Kidney tubule cell (primary cell): ENCODE results near the gene PLVAP.

Source experiments
- DNase-seq: peaks from one replicate; pipeline ENCODE4 v3.0.0-alpha.2; 2018; ENCODE audit warnings: low spot score

Gene PLVAP

GRCh38 chr19:17333611-17334413 lies 43.3 kb downstream of the PLVAP start:
- DNase-seq, result peak; percentile 89

DNA sequence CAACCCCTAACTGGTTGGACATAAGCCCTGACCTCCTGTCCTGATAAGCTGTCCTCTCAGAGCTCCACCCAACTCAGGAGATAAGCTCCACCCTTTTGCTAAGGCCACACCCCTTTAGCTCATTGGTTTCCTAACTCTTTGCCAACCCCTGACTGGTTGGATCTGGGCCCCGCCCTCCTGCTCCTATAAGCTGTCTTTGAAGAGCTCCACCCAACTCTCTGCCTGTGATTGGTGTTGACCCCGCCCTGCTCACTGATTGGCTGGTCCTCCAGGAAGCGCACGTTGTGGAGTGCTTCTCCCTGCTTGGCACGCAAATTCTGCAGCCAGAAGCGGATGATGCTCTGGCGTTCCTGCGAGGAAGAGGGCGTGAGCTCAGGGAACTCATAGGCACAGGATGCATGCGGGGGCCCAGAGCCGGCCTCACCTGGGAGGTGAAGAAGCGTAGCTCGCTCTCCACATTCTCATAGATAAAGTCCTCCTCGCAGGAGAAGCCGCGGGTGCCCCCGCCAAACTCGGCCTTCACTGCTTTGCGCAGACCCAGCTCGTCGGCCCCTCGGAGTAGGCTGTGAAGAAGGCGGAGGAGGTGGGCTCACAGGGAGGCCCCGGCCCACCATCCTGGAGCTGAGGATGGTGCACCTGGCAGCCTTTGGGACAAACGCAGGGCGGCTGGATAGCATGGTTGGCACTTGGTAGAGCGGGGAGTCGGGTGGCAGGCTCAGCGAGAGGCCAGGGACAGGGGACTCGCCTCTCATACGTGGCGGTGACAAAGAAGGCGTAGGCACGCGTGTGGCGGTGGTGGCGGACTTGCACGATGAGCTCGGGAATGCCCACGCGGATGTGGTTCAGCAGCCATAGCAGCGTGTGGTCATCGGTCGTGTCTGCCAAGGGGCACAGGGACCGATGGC lies 44.2 kb downstream of the PLVAP start:
- peak; percentile 52 for DNase-seq

DNA sequence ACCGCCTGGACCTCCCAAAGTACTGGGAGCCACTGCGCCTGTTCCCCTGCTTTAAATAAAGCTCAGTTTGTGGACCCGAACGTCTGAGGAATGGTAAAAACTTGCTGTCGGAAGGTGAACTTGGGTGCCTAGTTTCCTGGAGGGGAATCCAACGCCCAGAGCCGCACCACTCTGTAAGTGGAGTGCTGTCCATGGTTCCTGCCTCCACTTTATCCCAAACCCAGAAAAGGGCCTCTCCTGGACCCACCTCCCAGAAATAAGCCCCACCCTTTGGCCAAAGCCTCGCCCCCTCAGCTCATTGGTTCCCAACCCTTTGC lies 44.8 kb downstream of the PLVAP start:
- DNase-seq, result no peak

DNA sequence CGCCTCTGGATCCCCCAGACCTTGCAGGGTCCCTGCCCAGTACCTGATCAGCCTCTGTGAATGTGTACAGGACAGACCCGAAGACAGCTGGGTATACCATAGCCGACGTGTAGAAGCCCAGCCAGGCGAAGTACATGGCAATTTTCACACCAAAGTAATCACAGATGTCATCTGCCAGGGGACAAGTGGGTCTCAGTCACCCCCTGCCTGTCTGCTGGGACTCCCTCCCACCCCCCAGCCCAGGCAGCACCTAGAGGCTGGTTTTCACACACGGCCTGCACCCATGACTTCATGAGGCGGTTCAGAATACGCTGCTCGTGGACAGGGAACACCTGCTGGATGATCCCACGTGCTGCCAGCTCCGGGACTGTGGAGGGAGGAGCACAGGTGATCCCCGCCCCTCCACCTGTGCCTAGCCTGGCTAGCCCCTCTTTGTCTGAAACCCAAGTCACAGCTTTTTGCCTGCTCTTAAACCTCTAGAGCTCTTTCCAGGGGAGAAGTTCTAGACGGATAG lies 46.0 kb downstream of the PLVAP start:
- DNase-seq, result no peak

DNA sequence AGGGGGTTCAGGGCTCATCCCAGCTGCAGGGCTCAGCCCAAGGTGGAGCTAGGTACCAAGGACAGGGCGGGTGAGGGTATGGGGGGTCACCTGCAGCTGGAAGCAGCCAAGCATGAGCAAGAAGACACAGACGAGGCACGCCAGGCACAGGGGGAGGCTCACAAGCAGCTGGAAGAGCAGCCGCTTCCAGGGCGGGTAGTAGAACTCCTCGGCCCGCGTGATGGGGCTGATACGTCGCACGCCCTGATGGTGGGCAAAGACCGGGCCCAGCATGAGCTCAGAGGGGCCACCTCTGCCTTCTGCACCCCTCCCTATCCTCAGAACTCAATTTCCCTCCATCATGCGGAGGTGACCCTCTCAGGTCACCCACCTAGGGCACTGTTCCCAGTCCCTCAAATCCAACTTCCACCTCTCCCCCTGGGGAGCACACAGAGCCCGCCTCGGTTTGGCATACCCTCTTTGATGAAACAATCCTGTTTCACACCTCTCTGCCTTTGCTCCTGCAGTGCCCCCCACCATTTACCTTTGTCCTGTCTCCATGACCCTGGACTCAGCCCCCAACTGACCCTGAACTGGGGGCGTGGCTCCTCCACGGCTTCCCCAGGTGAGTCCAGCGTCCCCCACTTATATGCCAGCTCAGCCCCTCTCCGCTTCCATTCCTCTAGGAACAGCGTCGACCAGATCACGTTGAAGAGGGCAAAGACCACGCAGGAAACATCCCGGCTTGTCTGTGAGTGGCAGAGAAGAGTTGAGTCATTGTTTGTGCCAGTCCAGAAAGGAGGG lies 46.7 kb downstream of the PLVAP start:
- DNase-seq, result no peak

DNA sequence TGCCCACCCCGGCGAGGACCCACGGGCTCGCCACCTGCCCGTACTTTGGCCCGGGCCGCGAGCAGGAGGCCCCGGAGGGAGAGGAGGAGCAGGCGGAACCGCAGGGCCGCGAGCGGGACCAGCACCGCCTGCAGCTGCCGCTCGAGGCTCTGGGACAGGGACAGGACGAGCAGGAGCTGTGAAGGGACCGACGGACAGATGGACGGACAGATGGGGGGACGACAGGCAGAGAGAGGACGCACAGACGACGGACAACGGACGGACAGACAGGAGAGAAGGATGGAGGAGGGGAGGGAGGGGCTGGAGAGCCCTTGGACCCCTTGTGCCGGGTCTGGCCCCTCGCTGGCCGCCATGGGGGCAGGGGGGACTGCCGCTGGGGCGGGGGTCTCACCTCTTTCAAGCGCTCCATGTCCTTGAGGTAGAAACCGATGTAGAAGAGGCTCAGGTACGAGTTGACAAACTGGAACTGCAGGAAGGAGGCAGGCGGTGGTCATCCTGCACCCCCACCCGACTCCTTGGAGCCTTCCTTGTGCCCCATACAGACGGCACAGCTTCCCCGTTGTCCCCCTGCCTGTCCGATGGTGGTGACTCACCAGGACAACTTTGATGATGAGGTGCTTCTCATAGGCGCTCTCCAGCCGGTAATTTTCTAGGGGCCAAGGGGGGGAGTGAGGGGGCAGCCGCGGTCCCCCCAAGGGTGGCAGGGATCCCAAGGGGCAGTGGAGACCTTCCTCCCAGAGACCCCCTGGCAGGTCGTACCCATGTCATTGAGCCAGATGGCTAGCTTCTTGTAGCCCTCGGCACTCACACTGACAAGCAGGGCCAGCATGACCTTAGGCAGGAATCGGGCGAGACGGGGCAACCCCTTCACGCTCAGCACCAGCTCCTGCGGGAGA lies 47.5 kb downstream of the PLVAP start:
- no peak for DNase-seq

- DNase-seq, result no peak
Measured at GRCh38 chr19:17328517-17329365, 48.4 kb downstream of the PLVAP start.

DNA sequence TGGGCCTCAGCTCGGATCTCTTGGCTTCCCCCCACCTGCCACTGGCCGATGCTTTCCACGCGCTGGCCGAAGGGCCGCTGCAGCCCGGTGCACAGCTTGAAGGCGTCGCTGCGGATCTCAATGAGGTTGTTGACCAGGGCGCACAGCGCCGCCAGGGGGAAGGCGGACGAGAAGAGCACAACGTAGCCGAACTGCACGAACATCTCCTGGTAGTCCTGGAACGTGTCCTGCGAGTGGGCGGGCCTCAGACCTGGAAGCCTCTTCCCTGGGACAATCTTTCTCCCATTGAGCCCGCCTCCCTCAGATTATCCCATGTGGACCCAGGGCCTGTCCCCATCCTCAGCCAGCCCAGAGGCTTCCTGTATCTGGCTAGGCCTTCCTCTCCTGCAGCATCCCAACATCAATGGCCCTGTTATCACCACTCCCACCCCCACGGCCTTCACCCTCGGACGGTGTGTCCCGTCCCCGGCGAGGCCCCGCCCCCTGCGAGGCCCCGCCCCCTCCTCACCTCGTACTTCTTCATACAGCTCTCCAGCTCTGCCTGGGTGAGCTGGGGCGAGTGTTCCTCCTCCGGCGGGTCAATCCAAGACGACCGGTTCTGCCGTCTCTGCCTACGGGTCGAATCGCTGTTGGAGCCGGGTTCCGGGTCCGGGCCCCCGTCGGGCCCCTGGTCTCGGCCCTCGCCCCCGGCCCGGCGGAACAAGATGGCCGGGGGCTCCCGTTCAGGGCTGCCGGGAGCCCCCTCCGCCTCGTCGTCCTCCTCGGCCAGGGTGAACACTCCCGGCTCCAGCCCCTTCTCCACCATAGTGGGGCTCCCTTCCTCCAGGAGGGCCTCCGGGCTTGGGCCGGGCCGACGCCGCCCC lies 49.3 kb downstream of the PLVAP start:
- peak; percentile 72 for DNase-seq

GRCh38 chr19:17327068-17327653 lies 50.0 kb downstream of the PLVAP start:
- no peak for DNase-seq

DNA sequence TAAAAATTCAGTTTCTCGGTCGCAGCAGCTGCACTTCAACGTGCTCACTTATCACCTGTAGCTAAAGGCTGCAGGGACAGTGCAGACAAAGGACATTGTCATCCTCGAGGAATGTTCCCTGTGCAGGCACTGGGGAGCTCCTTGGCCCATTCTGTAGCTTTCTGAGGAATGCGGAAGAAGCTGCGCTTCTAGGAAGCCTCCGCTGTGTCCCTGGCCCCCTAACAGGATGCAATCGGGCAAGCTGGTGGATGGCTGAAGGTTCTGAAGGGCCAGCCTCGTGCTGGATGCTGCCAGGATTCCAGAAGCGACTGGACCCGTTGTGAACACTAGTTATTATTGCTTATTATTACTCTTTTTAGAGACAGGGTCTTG lies 50.6 kb downstream of the PLVAP start:
- DNase-seq, result no peak

DNA sequence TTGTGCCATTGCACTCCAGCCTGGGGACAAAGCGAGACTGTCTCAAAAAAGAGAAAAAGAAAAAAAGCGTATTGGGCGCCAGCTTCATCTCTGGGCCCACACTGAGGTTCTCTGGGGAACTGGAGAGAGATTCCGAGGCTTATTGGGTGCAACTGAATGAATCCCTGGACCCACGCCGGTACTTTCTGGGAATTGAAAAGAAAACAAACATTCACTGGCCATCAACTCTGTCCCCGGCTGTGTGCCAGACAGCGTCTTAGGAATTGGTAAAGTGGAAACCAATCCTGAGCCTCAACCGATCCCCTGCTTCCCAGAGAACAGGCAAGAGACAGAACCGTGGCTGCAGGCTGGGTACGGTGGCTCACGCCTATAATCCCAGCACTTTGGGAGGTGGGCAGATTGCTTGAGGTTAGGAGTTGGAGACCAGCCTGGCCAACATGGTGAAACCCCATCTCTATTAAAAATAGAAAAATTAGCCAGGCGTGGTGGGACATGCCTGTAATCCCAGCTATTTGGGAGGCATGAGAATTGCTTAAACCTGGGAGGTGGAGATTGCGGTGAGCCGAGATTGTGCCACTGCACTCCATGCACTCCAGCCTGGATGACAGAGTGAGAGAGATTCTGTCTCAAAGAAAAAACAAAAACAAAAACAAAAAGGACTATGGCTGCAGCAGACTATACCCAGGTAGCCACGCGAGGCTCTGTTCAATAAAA lies 51.1 kb downstream of the PLVAP start:
- DNase-seq, result no peak

- no peak for DNase-seq
Measured at GRCh38 chr19:17325133-17325532, 52.0 kb downstream of the PLVAP start.

GRCh38 chr19:17324357-17325114 lies 52.6 kb downstream of the PLVAP start:
- DNase-seq, result no peak

- no peak for DNase-seq
Measured at GRCh38 chr19:17323964-17324332, 53.2 kb downstream of the PLVAP start.

DNA sequence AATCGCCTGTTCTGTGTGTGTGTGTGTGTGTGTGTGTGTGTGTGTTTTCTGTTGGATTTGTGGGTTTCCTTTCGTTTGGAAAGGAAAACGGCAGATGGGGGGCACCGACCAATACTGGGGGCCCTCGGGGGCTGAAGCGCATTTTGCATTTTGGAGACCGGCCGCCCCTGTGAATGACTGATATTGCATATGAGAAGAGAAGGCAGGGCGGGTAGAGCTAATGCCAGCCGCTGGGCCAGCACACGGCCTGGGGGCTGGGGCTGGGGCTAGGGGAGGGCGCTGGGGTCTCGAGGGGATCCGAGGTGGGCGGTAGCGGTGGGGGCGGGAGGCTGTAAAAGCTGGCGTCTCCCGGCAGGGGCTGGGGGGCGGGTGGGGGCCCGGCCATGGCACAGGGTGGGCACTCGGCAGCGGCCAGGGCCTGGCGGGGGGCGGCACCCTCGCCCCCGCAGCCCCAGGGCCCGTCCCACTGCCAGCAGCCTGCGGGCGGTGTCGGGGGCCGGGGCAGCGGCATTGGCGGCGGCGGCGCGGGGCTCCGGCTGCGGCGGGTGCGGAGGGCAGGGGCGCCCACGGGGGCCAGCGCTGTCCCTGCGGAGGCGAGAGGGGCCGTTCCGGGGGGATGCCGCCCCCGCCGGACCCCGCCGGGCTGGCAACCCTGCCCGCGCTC lies 53.7 kb downstream of the PLVAP start:
- no peak for DNase-seq

- DNase-seq, result no peak
Measured at GRCh38 chr19:17322854-17323253, 54.3 kb downstream of the PLVAP start.
